ENCODE data around the gene ASPHD2.
"Not testable (repeated sequence)": the region's sequence is repeated elsewhere in the genome, so short reads cannot be mapped to it uniquely, and the experiment has no call there.

The ASPHD2 gene

GRCh38 chr22:26404851-26405421, 24.1 kb upstream of the ASPHD2 start:
- TF ChIP-seq, protein P1, sequence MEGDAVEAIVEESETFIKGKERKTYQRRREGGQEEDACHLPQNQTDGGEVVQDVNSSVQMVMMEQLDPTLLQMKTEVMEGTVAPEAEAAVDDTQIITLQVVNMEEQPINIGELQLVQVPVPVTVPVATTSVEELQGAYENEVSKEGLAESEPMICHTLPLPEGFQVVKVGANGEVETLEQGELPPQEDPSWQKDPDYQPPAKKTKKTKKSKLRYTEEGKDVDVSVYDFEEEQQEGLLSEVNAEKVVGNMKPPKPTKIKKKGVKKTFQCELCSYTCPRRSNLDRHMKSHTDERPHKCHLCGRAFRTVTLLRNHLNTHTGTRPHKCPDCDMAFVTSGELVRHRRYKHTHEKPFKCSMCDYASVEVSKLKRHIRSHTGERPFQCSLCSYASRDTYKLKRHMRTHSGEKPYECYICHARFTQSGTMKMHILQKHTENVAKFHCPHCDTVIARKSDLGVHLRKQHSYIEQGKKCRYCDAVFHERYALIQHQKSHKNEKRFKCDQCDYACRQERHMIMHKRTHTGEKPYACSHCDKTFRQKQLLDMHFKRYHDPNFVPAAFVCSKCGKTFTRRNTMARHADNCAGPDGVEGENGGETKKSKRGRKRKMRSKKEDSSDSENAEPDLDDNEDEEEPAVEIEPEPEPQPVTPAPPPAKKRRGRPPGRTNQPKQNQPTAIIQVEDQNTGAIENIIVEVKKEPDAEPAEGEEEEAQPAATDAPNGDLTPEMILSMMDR (IDR thresholded peaks at IDR 0.05; ENCODE audit: insufficient read depth, low read length) = no peak
- peak; percentile 57; the same call in 1 of the 2 replicates for TF ChIP-seq SPI1 (IDR thresholded peaks at IDR 0.05; ENCODE audit: borderline replicate concordance, low read depth)
- H3K27me3 ChIP-seq (ENCODE audit: insufficient read depth, poor library complexity, severe bottlenecking) = no peaks in the 10 kb centered on the region
- DNase-seq (ENCODE audit: low read depth in 1 of 2, low spot score in 1 of 2) = peak; percentile 44 to 81
- no peak overlapping the region for H3K4me3 ChIP-seq (replicated peaks; ENCODE audit: insufficient read depth, low read length)
- H3K27ac ChIP-seq (replicated peaks) = no peak overlapping the region

GRCh38 chr22:26406118-26406517, 22.9 kb upstream of the ASPHD2 start:
- no peak overlapping the region for H3K27ac ChIP-seq (replicated peaks)
- H3K4me3 ChIP-seq (replicated peaks; ENCODE audit: insufficient read depth, low read length) = no peak overlapping the region
- TF ChIP-seq GABPA (IDR thresholded peaks at IDR 0.05; ENCODE audit: low read depth) = no peak
- TF ChIP-seq REST (IDR thresholded peaks at IDR 0.05; ENCODE audit: insufficient replicate concordance, low read depth) = no peak
- TF ChIP-seq POLR2AphosphoS5 (IDR thresholded peaks at IDR 0.05; ENCODE audit: low read depth) = no peak
- TF ChIP-seq, protein P1 (IDR thresholded peaks at IDR 0.05; ENCODE audit: insufficient read depth, low read length) = no peak
- TF ChIP-seq SPI1 (IDR thresholded peaks at IDR 0.05; ENCODE audit: borderline replicate concordance, low read depth) = no peak
- H3K27me3 ChIP-seq (ENCODE audit: insufficient read depth, poor library complexity, severe bottlenecking) = no peaks in the 10 kb centered on the region
- no peak for DNase-seq (ENCODE audit: low read depth in 1 of 2, low spot score in 1 of 2)

DNA sequence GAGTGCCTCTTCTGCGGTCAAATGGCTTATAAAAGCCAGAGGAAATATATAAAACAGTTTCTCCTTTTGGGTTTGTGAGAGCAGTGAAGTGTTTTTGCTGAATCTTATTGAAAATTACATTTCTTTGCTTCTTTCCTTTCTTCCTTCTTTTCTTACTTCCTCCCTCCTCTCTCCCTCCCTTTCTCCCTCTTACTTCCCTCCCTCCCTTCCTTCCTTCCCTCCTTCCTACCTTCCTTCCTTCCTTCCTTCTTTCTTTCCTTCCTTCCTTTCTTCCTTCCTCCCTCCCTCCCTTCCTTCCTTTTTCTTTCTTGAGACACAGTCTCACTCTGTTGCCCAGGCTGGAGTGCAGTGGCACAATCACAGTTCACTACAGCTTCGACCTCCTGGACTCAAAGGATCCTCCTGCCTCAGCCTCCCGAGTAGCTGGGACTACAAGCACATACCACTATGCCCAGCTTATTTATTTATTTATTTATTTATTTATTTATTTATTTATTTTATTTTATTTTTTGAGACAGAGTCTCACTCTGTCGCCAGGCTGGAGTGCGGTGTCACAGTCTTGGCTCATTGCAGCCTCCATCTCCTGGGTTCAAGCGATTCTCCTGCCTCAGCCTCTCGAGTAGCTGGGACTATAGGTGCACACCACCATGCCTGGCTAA, 20.4 kb upstream of the ASPHD2 start:
- not testable (repeated sequence) for H3K27ac ChIP-seq (replicated peaks)

GRCh38 chr22:26409719-26410335, 19.2 kb upstream of the ASPHD2 start:
- no peaks in the 10 kb centered on the region for H3K27me3 ChIP-seq (ENCODE audit: insufficient read depth, poor library complexity, severe bottlenecking)
- DNase-seq (ENCODE audit: low read depth in 1 of 2, low spot score in 1 of 2) = no peak
- H3K4me3 ChIP-seq (replicated peaks; ENCODE audit: insufficient read depth, low read length) = no peak overlapping the region
- H3K27ac ChIP-seq (replicated peaks) = no peak overlapping the region
- TF ChIP-seq GABPA (IDR thresholded peaks at IDR 0.05; ENCODE audit: low read depth) = no peak
- TF ChIP-seq SPI1 (IDR thresholded peaks at IDR 0.05; ENCODE audit: borderline replicate concordance, low read depth) = no peak
- TF ChIP-seq REST (IDR thresholded peaks at IDR 0.05; ENCODE audit: insufficient replicate concordance, low read depth) = no peak
- TF ChIP-seq, protein P1 (IDR thresholded peaks at IDR 0.05; ENCODE audit: insufficient read depth, low read length) = no peak
- no peak for TF ChIP-seq POLR2AphosphoS5 (IDR thresholded peaks at IDR 0.05; ENCODE audit: low read depth)

More for the DNA sequence above, 20.4 kb upstream of the ASPHD2 start:
- not testable (repeated sequence) for DNase-seq (ENCODE audit: low read depth in 1 of 2, low spot score in 1 of 2); H3K27me3 ChIP-seq (ENCODE audit: insufficient read depth, poor library complexity, severe bottlenecking); H3K4me3 ChIP-seq (replicated peaks; ENCODE audit: insufficient read depth, low read length)
